Psoas muscle (tissue), 8 donors: ENCODE results near the gene SLC25A38. TPM values are rescaled to one million over a fixed set of nuclear protein-coding genes. Genes with fewer than 3 reads are reported as not detected.

Experiments
- ATAC-seq, 4 donors: fragments of 200-7000 bp; cut with Tn5 transposase; one replicate each; pipeline ENCODE4 v1.9.1; 2020; ENCODE audit warnings: moderate library complexity in 3 of 4, mild to moderate bottlenecking in 2 of 4
- DNase-seq, 2 donors: peaks; one replicate each; pipeline ENCODE4 v3.0.0-alpha.2; 2020
- H3K27ac ChIP-seq: fragments of 200-600 bp; one replicate; pipeline ENCODE4 v1.8.0; 2022
- H3K27me3 ChIP-seq, 3 donors: fragments of 200-600 bp in 1 of 3; one replicate each; pipeline versions ENCODE4 v1.6.1 to v1.8.0; 2013 to 2022; ENCODE audit warnings: low read length in 2 of 3, mild to moderate bottlenecking in 2 of 3, moderate library complexity in 1 of 3; ENCODE audit not compliant: insufficient read depth in 3 of 3
- H3K36me3 ChIP-seq, 2 donors: fragments of 200-600 bp in 1 of 2; one replicate each; pipeline versions ENCODE4 v1.6.1 to v1.8.0; 2013 to 2022; ENCODE audit warnings: low read depth in 1 of 2, mild to moderate bottlenecking in 1 of 2, moderate library complexity in 1 of 2; ENCODE audit not compliant: insufficient read depth in 1 of 2
- H3K4me1 ChIP-seq: fragments of 200-600 bp; one replicate; pipeline ENCODE4 v1.8.0; 2022
- H3K4me3 ChIP-seq: fragments of 200-600 bp; one replicate; pipeline ENCODE4 v1.8.0; 2022; ENCODE audit warnings: mild to moderate bottlenecking
- H3K9me3 ChIP-seq: fragments of 200-600 bp; one replicate; pipeline ENCODE4 v1.8.0; 2022
- WGBS, 3 donors: extraction: QIAGEN DNeasy Blood & Tissue Kit; methylation state at CpG; one replicate each; pipeline versions ENCODE4 v1.1.6 to v1.1.7; 2013; 5-methylcytosine and 5-hydroxymethylcytosine counted together
- intact Hi-C, 2 donors: fragments of 100-400 bp; cut with DNase I; formaldehyde crosslinking; loops; one replicate each; pipeline versions ENCODE4 v1.11.0 to v1.14.2; 2022
- polyA plus RNA-seq, 3 donors: library from polyadenylated mRNA; stranded (reverse); fragments of 200-250 nt; gene quantifications; one replicate each; pipeline ENCODE4 v1.2.3, GENCODE V29; 2013
- total RNA-seq, 4 donors: library from RNA; stranded (reverse); fragmentation: NEBNext Ultra II Directional in 2 of 4; extraction: Animal tissue kit (Norgen Biotek cat#: 25700) in 2 of 4; gene quantifications; one replicate each; pipeline versions ENCODE4 v1.2.1 to v1.2.4, GENCODE V29; 2021 to 2023
- TF ChIP-seq, protein P1 (sequence below): fragments of 200-600 bp; IDR thresholded peaks from one replicate; pipeline ENCODE4 v1.8.0; 2022; ENCODE audit warnings: antibody characterized with exemption
- donor health status: healthy with polysubstance abuse.
- donor health status: DM: no; HTN: no; CAD: no; lungs with moderate emphysema.
- donor health status: Bipolar disorder and iron deficiency.
- donor health status: healthy.
- donor health status: DM: yes; HTN: yes; CAD: no.
- donor health status: DM: no; HTN: no; CAD: no.
- donor health status: DM: no; HTN: no; CAD: no.
- donor health status: DM: yes; HTN: yes; CAD: no.

SLC25A38 gene
- total and polyA plus RNA-seq, 7 donors: 24.9 to 86.5 (median 31.1) TPM

DNA sequence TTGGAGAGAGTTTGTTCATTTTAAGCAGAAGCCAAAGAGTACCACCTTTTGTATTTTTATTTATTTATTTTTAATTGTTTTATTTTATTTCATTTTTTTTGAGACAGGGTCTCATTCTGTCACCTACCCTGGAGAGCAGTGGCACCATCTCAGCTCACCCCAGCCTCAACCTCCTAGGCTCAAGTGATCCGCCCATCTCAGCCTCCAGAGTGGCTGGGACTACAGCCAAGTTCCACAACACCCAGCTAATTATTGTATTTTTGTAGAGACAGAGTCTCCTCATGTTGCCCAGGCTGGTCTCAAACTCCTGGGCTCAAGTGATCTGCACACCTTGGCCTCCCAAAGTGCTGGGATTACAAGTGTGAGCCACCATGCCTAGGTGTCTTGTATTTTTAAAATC is 44.1 kb upstream of the SLC25A38 start:
- TF ChIP-seq, protein P1, sequence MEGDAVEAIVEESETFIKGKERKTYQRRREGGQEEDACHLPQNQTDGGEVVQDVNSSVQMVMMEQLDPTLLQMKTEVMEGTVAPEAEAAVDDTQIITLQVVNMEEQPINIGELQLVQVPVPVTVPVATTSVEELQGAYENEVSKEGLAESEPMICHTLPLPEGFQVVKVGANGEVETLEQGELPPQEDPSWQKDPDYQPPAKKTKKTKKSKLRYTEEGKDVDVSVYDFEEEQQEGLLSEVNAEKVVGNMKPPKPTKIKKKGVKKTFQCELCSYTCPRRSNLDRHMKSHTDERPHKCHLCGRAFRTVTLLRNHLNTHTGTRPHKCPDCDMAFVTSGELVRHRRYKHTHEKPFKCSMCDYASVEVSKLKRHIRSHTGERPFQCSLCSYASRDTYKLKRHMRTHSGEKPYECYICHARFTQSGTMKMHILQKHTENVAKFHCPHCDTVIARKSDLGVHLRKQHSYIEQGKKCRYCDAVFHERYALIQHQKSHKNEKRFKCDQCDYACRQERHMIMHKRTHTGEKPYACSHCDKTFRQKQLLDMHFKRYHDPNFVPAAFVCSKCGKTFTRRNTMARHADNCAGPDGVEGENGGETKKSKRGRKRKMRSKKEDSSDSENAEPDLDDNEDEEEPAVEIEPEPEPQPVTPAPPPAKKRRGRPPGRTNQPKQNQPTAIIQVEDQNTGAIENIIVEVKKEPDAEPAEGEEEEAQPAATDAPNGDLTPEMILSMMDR: no peak
- H3K27me3 ChIP-seq: no peaks in the 10 kb centered on the region
- no peak overlapping the region for H3K27ac ChIP-seq
- no peaks in the 10 kb centered on the region for H3K36me3 ChIP-seq
- no peaks in the 10 kb centered on the region for H3K9me3 ChIP-seq
- ATAC-seq: no peak
- no peaks in the 10 kb centered on the region for H3K4me1 ChIP-seq
- 75 to 81% (median 78%) methylated on average over 1 of the region's 1 CpG for WGBS, 3 donors
- intact Hi-C loops: no loop called here
- no peak overlapping the region for H3K4me3 ChIP-seq
- DNase-seq: no peak

DNA sequence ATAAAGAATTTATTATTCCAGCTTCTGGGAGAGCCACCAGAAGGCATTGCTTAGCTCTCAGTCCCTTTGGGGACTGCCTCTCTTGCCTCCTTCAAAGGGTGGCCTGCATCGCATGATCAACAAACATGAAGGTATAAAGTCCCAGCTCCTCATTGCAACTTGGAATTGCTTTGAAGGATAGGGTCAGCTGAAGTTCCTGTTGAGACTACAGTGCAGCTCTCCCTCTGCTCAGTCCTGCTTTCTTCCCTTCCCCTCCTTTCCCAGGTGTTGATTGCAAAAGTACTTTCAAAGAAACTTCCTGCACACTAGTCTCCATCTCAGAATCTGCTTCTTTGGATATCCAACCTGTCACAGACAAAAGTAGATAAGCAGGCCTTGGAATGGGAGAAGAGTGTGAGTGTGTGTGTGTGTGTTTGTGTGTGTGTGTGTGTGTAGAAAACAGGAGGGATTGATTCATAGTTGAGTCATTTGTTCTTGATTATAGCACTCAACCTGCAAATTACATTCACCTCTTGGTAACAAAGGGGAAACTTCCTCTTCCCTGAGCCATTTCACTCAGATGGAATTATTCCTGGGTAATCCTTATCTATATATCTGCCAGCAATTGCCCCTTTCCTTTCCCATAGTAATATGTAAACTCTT is 40.0 kb upstream of the SLC25A38 start:
- H3K27ac ChIP-seq: no peak overlapping the region
- no peaks in the 10 kb centered on the region for H3K27me3 ChIP-seq
- no peaks in the 10 kb centered on the region for H3K9me3 ChIP-seq
- no peaks in the 10 kb centered on the region for H3K36me3 ChIP-seq
- H3K4me3 ChIP-seq: no peak overlapping the region
- intact Hi-C loops: no loop called here
- TF ChIP-seq, protein P1: no peak
- DNase-seq (no peak), ATAC-seq (no peak)
- 75 to 100% (median 95%) methylated on average over 1 of the region's 1 CpG for WGBS, 3 donors
- no peaks in the 10 kb centered on the region for H3K4me1 ChIP-seq

DNA sequence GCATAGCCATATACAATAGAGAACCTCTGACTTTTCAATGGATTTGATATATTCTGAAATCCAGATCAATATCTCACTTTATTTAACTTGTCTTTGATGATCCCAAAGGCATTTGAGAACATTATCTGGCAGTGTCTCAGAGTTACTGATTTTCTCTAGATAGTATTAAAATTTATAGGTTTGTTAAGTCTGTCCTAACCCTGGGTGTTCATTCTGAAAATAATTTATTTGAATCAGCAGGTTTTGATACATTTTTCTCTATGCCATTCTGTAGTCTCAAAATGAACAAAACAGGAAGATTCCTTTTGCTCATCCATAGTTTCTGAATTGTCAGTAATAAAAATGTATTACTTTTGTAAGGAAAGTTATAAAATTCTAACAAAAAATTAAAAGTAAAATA is 39.4 kb upstream of the SLC25A38 start:
- intact Hi-C loops: no loop called here
- TF ChIP-seq, protein P1: no peak
- DNase-seq: no peak
- H3K27ac ChIP-seq: no peak overlapping the region
- H3K27me3 ChIP-seq: no peaks in the 10 kb centered on the region
- ATAC-seq: no peak
- H3K4me3 ChIP-seq: no peak overlapping the region
- no peaks in the 10 kb centered on the region for H3K9me3 ChIP-seq
- H3K4me1 ChIP-seq: no peaks in the 10 kb centered on the region
- no peaks in the 10 kb centered on the region for H3K36me3 ChIP-seq

DNA sequence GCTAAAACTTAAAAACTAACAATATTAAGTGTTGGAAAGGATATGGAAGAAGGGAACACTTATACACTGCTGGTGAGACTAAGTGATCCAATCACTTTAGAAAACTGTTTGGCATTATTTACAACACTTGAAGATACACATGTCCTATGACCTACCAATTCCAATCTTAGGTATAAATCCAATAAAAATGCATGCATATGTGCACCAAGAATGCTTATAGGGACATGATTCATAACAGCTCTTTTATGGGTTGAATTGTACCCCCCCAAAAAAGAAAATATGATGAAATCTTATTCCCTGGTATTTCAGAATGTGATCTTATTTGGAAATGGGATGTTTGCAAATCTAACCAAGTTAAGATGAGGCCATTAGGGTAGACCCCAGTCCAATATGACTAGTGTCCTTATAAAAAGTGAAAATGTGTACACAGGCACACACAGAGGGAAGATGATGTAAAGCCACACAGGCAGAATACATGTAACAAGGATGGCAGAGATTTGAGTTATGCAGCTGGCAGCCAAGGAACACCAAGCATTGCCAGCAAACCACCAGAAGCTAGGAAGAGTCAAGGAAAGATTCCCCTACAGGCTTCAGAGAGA is 38.3 kb upstream of the SLC25A38 start:
- TF ChIP-seq, protein P1: no peak
- no peak overlapping the region for H3K4me3 ChIP-seq
- H3K27me3 ChIP-seq: no peaks in the 10 kb centered on the region
- H3K9me3 ChIP-seq: no peaks in the 10 kb centered on the region
- no peak for DNase-seq
- H3K27ac ChIP-seq: no peak overlapping the region
- intact Hi-C loops: no loop called here
- ATAC-seq: no peak
- no peaks in the 10 kb centered on the region for H3K4me1 ChIP-seq
- H3K36me3 ChIP-seq: no peaks in the 10 kb centered on the region
